SK-N-SH (cell line): ENCODE measurements around the gene SORL1. TPM values are rescaled to one million over a fixed set of nuclear protein-coding genes. Genes with fewer than 3 reads are reported as not detected.

Source experiments
- CTCF ChIA-PET: fragments of 300-600, 350-600 bp; formaldehyde crosslinking; extraction: SDS; loops from one replicate; lab custom pipeline; 2021; lab: Yijun Ruan, JAX
- POLR2A ChIA-PET: fragments of 350-600 bp; sonication (Branson Sonifier 250); formaldehyde crosslinking; extraction: SDS; loops from one replicate; lab custom pipeline; 2020; ENCODE audit warnings: antibody characterized with exemption, inconsistent platforms; lab: Yijun Ruan, JAX
- DNase-seq: peaks from one replicate; pipeline ENCODE4 v3.0.0; 2012
- H2AFZ ChIP-seq: fragments of 200-600 bp; sonication (generic); 2 replicates; pipeline ENCODE4 v1.8.1; 2016; ENCODE audit warnings: antibody characterized with exemption, mild to moderate bottlenecking, low read depth
- H3F3A ChIP-seq: fragments of 200-600 bp; sonication (generic); replicated peaks from 2 replicates; pipeline ENCODE3; 2016; ENCODE audit warnings: antibody characterized with exemption, mild to moderate bottlenecking; ENCODE audit not compliant: insufficient read depth
- H3K27ac ChIP-seq, 2 experiments: fragments of 200-500 bp in 1 of 2; fragments of 200-600 bp in 1 of 2; sonication (Bioruptor generic) in 1 of 2; sonication (generic), shearing (Covaris generic) in 1 of 2; 2 replicates each; pipeline versions ENCODE4 v1.5.1 to v1.6.1; 2014 to 2016; ENCODE audit warnings: low read depth in 2 of 2, inconsistent platforms in 1 of 2, low read length in 1 of 2, mild to moderate bottlenecking in 1 of 2, mixed read lengths in 1 of 2
- H3K27me3 ChIP-seq: fragments of 200-600 bp; sonication (generic), shearing (Covaris generic); 2 replicates; pipeline ENCODE4 v1.6.1; 2016; ENCODE audit warnings: mixed run types; ENCODE audit not compliant: insufficient read depth
- H3K36me3 ChIP-seq, 2 experiments: fragments of 200-500 bp in 1 of 2; fragments of 200-600 bp in 1 of 2; sonication (Bioruptor generic) in 1 of 2; sonication (generic) in 1 of 2; replicated peaks in 1 of 2; 2 replicates each; pipeline versions ENCODE3 to v1.5.1; 2014 to 2016; ENCODE audit warnings: low read length in 1 of 2, mild to moderate bottlenecking in 1 of 2; ENCODE audit not compliant: insufficient read depth in 2 of 2, control insufficient read depth in 1 of 2
- H3K4me1 ChIP-seq, 2 experiments: fragments of 200-500 bp in 1 of 2; fragments of 200-600 bp in 1 of 2; sonication (Bioruptor generic) in 1 of 2; sonication (generic), shearing (Covaris generic) in 1 of 2; 2 replicates each; pipeline versions ENCODE4 v1.5.1 to v1.6.1; 2014 to 2016; ENCODE audit warnings: low read depth in 1 of 2, low read length in 1 of 2, mixed run types in 1 of 2; ENCODE audit not compliant: insufficient read depth in 2 of 2, control insufficient read depth in 1 of 2
- H3K4me2 ChIP-seq: fragments of 200-600 bp; sonication (generic), shearing (Covaris generic); 2 replicates; pipeline ENCODE4 v1.6.1; 2017; ENCODE audit warnings: mixed run types
- H3K4me3 ChIP-seq, 2 experiments: fragments of 200-500 bp in 1 of 2; fragments of 200-600 bp in 1 of 2; sonication (Bioruptor generic) in 1 of 2; sonication (generic), shearing (Covaris generic) in 1 of 2; 2 replicates each; pipeline versions ENCODE4 v1.5.1 to v1.8.1; 2014 to 2016; ENCODE audit warnings: low read depth in 2 of 2, inconsistent platforms in 1 of 2, low read length in 1 of 2, mild to moderate bottlenecking in 1 of 2, mixed read lengths in 1 of 2, moderate library complexity in 1 of 2
- H3K79me2 ChIP-seq: fragments of 200-600 bp; sonication (generic); 2 replicates; pipeline ENCODE4 v1.8.1; 2017; ENCODE audit warnings: mild to moderate bottlenecking; ENCODE audit not compliant: insufficient read depth
- H3K9ac ChIP-seq: fragments of 200-600 bp; sonication (generic); 2 replicates; pipeline ENCODE4 v1.6.1; 2017; ENCODE audit warnings: mixed run types
- H3K9me2 ChIP-seq: fragments of 200-600 bp; sonication (generic); 2 replicates; pipeline ENCODE4 v1.6.1; 2017; ENCODE audit warnings: mixed run types
- H3K9me3 ChIP-seq: fragments of 200-600 bp; sonication (generic); 2 replicates; pipeline ENCODE4 v1.6.1; 2017; ENCODE audit warnings: mixed run types, mild to moderate bottlenecking, moderate library complexity
- H4K20me1 ChIP-seq: fragments of 200-600 bp; sonication (generic); 2 replicates; pipeline ENCODE4 v1.6.1; 2017; ENCODE audit warnings: mild to moderate bottlenecking, mixed run types; ENCODE audit not compliant: insufficient read depth
- FOSL2 ChIP-seq: IDR thresholded peaks from 2 replicates; pipeline ENCODE4 v1.4.0; 2012; ENCODE audit warnings: low read depth, mild to moderate bottlenecking, moderate library complexity, borderline replicate concordance
- FOXM1 ChIP-seq: IDR thresholded peaks from 2 replicates; pipeline ENCODE4 v1.4.0; 2012; ENCODE audit warnings: low read depth, mild to moderate bottlenecking
- JUND ChIP-seq: IDR thresholded peaks from 2 replicates; pipeline ENCODE4 v1.4.0; 2012
- NFIC ChIP-seq: IDR thresholded peaks from 2 replicates; pipeline ENCODE4 v1.4.0; 2012; ENCODE audit warnings: borderline replicate concordance
- TCF12 ChIP-seq: IDR thresholded peaks from 2 replicates; pipeline ENCODE4 v1.4.0; 2012
- TEAD4 ChIP-seq: IDR thresholded peaks from 2 replicates; pipeline ENCODE4 v1.4.0; 2012; ENCODE audit warnings: mild to moderate bottlenecking, borderline replicate concordance; ENCODE audit not compliant: insufficient read depth
- YY1 ChIP-seq: IDR thresholded peaks from 2 replicates; pipeline ENCODE4 v1.4.0; 2012; ENCODE audit warnings: low read depth, mild to moderate bottlenecking
- WGBS: methylation state at CpG from one replicate; pipeline ENCODE4 v1.1.6; 2017; ENCODE audit warnings: low lambda C conversion rate; 5-methylcytosine and 5-hydroxymethylcytosine counted together
- polyA plus RNA-seq, 3 experiments: library from polyadenylated mRNA; depleted of rRNA; stranded (reverse); fragments of >200 nt; gene quantifications; 2 replicates each; pipeline ENCODE4 v1.2.3, GENCODE V29; 2012
- TF ChIP-seq, protein P1 (sequence below): IDR thresholded peaks from 2 replicates; pipeline ENCODE4 v1.4.0; 2012; ENCODE audit warnings: low read depth, borderline replicate concordance
- TF ChIP-seq, protein P2 (sequence below): IDR thresholded peaks from 2 replicates; pipeline ENCODE4 v1.4.0; 2012; ENCODE audit warnings: low read depth
- TF ChIP-seq, protein P3 (sequence below): IDR thresholded peaks from 2 replicates; pipeline ENCODE4; 2012
- TF ChIP-seq, protein P4 (sequence below): fragments of 150-350 bp; IDR thresholded peaks from 2 replicates; pipeline ENCODE4 v1.6.1; 2017; ENCODE audit warnings: antibody characterized with exemption, low read length, low read depth, borderline replicate concordance

SORL1 gene
- polyA plus RNA-seq, 1 of the 3 experiments (the other 2 are of a cell fraction) = 7.1 TPM

DNA sequence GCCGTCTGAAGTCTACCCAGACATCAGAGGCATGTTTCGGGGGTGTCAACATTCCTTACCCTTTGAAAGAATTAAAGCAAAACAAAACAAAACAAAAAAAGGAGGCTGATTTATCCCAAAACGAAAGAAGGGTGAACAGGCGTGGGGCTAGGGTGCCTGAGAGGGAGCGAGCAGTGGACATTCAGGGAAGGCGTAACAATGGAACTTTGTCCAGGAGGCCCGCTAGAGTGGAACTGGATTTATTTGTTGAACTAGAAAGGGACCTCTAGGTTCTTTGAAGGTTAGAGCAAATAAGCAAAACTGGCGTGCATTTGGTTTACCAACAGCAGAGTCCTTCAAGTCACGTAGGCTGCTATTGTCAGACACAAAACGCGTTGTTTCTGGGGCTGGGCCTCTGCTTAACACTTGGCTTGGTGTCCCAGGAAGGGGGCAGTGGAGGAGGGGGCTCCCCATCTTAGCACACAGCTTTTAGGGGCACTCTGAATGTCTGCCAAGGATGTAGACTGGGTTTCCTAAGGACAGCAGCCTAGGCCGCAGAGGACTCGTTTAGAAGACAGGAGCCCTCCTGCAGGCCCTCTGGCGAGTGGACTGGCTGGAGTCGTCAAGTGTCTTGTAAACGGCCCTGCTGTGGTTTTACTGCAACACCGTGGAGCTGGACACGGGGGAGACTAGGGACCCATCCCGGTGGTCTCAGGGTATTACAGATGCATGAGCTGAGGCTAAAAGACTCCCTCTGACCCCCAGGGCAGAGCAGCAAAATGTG, 204.4 kb downstream of the SORL1 start (continued):
- TF ChIP-seq, protein P1, sequence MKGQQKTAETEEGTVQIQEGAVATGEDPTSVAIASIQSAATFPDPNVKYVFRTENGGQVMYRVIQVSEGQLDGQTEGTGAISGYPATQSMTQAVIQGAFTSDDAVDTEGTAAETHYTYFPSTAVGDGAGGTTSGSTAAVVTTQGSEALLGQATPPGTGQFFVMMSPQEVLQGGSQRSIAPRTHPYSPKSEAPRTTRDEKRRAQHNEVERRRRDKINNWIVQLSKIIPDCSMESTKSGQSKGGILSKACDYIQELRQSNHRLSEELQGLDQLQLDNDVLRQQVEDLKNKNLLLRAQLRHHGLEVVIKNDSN = no peak
- TF ChIP-seq FOXM1 (no peak), TCF12 (no peak)
- TF ChIP-seq, protein P2, sequence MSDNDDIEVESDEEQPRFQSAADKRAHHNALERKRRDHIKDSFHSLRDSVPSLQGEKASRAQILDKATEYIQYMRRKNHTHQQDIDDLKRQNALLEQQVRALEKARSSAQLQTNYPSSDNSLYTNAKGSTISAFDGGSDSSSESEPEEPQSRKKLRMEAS = no peak

DNA sequence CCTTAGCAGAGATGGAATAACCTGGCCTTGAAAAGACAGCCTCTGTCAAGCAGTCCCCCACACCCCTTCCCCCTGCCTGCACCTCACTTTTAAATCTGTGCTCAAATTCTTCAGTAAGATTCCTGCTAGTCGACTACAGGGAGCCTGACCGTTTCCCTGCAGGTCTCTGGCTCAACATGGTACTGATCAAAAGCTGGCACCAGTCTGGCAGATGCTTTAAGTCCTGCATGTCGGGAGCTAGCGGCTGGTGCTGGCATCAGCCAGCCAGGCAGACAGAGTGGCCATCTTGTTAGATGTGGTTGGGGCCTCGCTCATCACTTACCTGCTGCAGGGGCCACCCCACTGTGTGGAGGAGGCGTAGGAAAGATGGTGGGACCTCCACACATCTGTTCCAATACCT, 205.0 kb downstream of the SORL1 start:
- peaks cover 29% of the 10 kb centered on the region for H3F3A ChIP-seq
- H3K4me1 ChIP-seq = peaks cover 18 to 36% of the 10 kb centered on the region in 2 experiments
- no peaks in the 10 kb centered on the region for H3K27me3 ChIP-seq
- H3K4me2 ChIP-seq = no peak overlapping the region
- H3K9me2 ChIP-seq = no peaks in the 10 kb centered on the region
- H3K27ac ChIP-seq = peak overlapping the region; percentile 100; a peak in 3 of 4 replicates
- POLR2A ChIA-PET = no interaction called here
- TF ChIP-seq, protein P2 = no peak
- TF ChIP-seq, protein P3, sequence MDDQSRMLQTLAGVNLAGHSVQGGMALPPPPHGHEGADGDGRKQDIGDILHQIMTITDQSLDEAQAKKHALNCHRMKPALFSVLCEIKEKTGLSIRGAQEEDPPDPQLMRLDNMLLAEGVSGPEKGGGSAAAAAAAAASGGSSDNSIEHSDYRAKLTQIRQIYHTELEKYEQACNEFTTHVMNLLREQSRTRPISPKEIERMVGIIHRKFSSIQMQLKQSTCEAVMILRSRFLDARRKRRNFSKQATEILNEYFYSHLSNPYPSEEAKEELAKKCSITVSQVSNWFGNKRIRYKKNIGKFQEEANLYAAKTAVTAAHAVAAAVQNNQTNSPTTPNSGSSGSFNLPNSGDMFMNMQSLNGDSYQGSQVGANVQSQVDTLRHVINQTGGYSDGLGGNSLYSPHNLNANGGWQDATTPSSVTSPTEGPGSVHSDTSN = no peak
- TF ChIP-seq FOSL2 (no peak), YY1 (no peak)
- TF ChIP-seq, all 33 proteins: peak for 0
- H3K9me3 ChIP-seq = no peaks in the 10 kb centered on the region
- H3K9ac ChIP-seq = no peak overlapping the region
- no peaks in the 10 kb centered on the region for H3K36me3 ChIP-seq
- H3K4me3 ChIP-seq = no peak overlapping the region
- CTCF ChIA-PET = interaction anchor here (0.9 to 6.4 kb wide), 11 partner anchors 8 to 857 kb away, joined by 3 to 134 read pairs (median 14); no protein-coding TSS in a partner anchor
- no peaks in the 10 kb centered on the region for H4K20me1 ChIP-seq
- WGBS = 85% methylated on average over 6 of the region's 6 CpGs
- no peak for DNase-seq
- H3K79me2 ChIP-seq = no peaks in the 10 kb centered on the region
- H2AFZ ChIP-seq = no peak overlapping the region

DNA sequence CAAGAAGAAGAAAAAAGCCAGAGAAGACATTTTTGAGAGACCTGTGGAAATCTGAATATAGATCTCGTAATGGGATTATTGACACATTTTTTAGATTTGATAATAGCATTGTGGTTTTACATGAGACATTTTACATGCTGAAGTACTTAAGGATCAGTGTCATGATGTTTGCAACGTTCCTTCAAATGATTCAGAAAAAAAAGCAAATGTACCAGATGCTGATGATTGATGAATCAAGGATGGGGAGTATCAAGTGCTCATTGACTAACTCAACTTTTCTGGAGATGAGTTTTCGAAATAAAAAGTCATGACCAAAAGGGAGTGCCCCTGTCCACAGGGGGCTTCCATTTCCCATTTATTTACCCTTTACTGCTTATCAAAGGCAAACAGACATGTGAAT, 207.7 kb downstream of the SORL1 start:
- Histone ChIP-seq H3K9ac (no peak overlapping the region), H3K9me2 (no peaks in the 10 kb centered on the region), H3K36me3 (no peaks in the 10 kb centered on the region), H3K9me3 (no peaks in the 10 kb centered on the region), H3F3A (peaks cover 29% of the 10 kb centered on the region)
- POLR2A ChIA-PET = no interaction called here
- TF ChIP-seq NFIC (no peak), TEAD4 (no peak), JUND (no peak)
- TF ChIP-seq, protein P4, sequence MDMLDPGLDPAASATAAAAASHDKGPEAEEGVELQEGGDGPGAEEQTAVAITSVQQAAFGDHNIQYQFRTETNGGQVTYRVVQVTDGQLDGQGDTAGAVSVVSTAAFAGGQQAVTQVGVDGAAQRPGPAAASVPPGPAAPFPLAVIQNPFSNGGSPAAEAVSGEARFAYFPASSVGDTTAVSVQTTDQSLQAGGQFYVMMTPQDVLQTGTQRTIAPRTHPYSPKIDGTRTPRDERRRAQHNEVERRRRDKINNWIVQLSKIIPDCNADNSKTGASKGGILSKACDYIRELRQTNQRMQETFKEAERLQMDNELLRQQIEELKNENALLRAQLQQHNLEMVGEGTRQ = no peak
- TF ChIP-seq, all 33 proteins: peak for 0
- Histone ChIP-seq H3K27ac (no peak overlapping the region), H2AFZ (no peak overlapping the region), H3K79me2 (no peaks in the 10 kb centered on the region), H3K27me3 (no peaks in the 10 kb centered on the region), H3K4me2 (no peak overlapping the region), H3K4me1 (peaks cover 12 to 23% of the 10 kb centered on the region in 2 experiments), H3K4me3 (no peak overlapping the region), H4K20me1 (no peaks in the 10 kb centered on the region)
- CTCF ChIA-PET = no interaction called here
- no peak for DNase-seq
- 79% methylated on average over 3 of the region's 3 CpGs for WGBS
